SK-N-MC (cell line): ENCODE results near the gene PNPLA5.

Experiments used
- EZH2 ChIP-seq: fragments of 200-600 bp; sonication (generic); IDR thresholded peaks from one replicate; pipeline ENCODE4 v1.6.1; 2017; ENCODE audit warnings: antibody characterized with exemption
- POLR2AphosphoS5 ChIP-seq: IDR thresholded peaks from 2 replicates; pipeline ENCODE4 v1.6.1; 2012; ENCODE audit warnings: mild to moderate bottlenecking, low read depth, low read length, borderline replicate concordance

- no peak for TF ChIP-seq EZH2
- TF ChIP-seq POLR2AphosphoS5 = no peak
Measured at GRCh38 chr22:43878079-43878795, 13.6 kb downstream of the PNPLA5 start.
